ENCODE results near the gene ROBO1. TPM values are rescaled to one million over a fixed set of nuclear protein-coding genes. Genes with fewer than 3 reads are reported as not detected.
A peak's percentile ranks its signal among the peaks of the same experiment; 100 is the strongest.

The ROBO1 gene
- total and polyA plus RNA-seq, 9 donors = 26.2 to 77.2 (median 38.7) TPM

DNA sequence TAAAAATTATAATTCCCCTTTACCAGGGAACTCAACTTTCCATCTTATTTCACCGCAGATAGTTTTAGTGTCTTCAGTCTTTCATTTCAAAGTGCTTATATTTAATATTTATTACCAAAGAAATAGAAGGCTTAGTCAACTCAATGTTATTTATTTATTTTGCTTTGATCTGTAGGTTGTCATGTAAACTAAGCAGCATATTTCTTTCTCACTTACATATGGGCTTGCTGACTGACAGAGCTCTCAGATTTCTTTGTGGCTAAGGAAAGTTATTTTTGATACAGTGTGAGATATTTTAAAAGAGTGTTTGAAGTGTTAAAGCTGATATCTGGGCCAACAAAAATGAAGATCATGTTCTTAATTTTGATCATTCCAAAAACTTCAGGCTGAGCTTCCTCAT lies 331.4 kb downstream of the ROBO1 start:
- no peaks in the 10 kb centered on the region for H3K27me3 ChIP-seq (ENCODE audit: control insufficient read depth, insufficient read depth, low read length)
- H3K9me3 ChIP-seq (replicated peaks; ENCODE audit: control insufficient read depth, low read depth, low read length) = no peaks in the 10 kb centered on the region
- no peak overlapping the region for H3K27ac ChIP-seq (ENCODE audit: low read length)
- no peaks in the 10 kb centered on the region for H3K36me3 ChIP-seq (ENCODE audit: control insufficient read depth, insufficient read depth, low read length)
- no peak overlapping the region for H3K4me3 ChIP-seq (ENCODE audit: low read length)
- DNase-seq = no peak
- H3K4me1 ChIP-seq (ENCODE audit: control insufficient read depth, insufficient read depth, low read length) = no peaks in the 10 kb centered on the region
- no CpG with 5 or more reads among the region's 1 CpG for WGBS (ENCODE audit: insufficient coverage)

DNA sequence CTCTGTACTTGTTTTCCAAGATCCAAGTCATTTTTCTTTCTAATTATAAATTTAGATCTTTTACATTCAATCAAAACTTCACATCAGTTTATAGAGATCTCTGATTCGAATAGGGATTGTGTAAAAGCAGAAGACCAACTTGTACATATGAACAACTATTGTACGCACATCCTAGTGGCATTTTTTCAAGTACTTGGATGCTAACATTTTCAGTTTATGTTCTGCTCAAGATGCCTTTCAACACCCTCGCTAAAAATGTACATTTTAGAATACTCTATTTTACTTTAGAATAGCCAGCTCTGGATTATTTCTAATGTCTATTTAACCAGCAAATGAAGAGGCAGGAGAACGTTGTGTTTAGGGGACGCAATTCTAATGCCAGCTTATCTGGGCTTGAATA lies 340.7 kb downstream of the ROBO1 start:
- no peak for DNase-seq
- Histone ChIP-seq H3K36me3 (ENCODE audit: control insufficient read depth, insufficient read depth, low read length) (no peaks in the 10 kb centered on the region), H3K4me1 (ENCODE audit: control insufficient read depth, insufficient read depth, low read length) (no peaks in the 10 kb centered on the region), H3K4me3 (ENCODE audit: low read length) (no peak overlapping the region), H3K9me3 (replicated peaks; ENCODE audit: control insufficient read depth, low read depth, low read length) (no peaks in the 10 kb centered on the region), H3K27ac (ENCODE audit: low read length) (no peak overlapping the region), H3K27me3 (ENCODE audit: control insufficient read depth, insufficient read depth, low read length) (no peaks in the 10 kb centered on the region)
- WGBS (ENCODE audit: insufficient coverage) = no CpG with 5 or more reads among the region's 5 CpGs

DNA sequence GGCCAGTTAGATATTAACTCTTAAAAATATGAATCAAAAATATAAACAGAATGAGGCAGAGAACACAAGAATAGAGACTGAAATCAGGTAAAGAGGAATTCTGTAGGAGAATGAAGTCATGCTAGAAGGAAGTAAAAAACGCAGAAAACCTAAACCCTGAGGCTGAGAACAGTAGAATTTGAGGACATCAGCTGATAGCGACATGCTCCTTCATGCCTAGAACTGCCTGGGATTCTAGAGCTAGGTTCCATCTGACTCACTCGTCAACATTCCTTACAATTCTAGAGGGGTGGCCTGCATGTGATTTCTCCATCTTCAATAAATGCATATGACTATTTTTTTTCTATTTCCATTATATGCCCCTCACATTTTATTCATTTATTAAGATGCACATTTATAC lies 343.0 kb downstream of the ROBO1 start:
- 86% methylated on average over 1 of the region's 3 CpGs for WGBS (ENCODE audit: insufficient coverage)
- DNase-seq = no peak
- H3K27me3 ChIP-seq (ENCODE audit: control insufficient read depth, insufficient read depth, low read length) = no peaks in the 10 kb centered on the region
- no peaks in the 10 kb centered on the region for H3K9me3 ChIP-seq (replicated peaks; ENCODE audit: control insufficient read depth, low read depth, low read length)
- H3K36me3 ChIP-seq (ENCODE audit: control insufficient read depth, insufficient read depth, low read length) = no peaks in the 10 kb centered on the region
- no peaks in the 10 kb centered on the region for H3K4me1 ChIP-seq (ENCODE audit: control insufficient read depth, insufficient read depth, low read length)
- H3K27ac ChIP-seq (ENCODE audit: low read length) = no peak overlapping the region
- H3K4me3 ChIP-seq (ENCODE audit: low read length) = no peak overlapping the region

DNA sequence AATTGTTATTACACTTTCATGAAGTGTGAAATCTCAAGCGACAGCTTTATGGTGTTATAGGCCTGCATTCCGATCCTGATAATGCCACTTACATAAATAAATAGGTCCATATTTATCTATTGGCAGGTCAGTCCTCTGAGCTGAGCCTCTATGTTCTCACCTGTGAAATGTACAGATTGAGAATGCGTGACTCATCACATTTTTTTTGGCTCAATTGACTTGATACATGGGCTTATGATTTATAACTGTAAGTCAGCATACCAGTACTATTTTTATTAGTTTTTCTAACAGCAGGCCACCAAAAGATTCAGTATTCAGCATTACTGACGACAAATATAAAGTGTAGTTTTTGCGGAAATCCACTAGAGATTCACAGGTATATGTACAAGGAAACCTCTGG lies 344.4 kb downstream of the ROBO1 start:
- Histone ChIP-seq H3K27me3 (ENCODE audit: control insufficient read depth, insufficient read depth, low read length) (no peaks in the 10 kb centered on the region), H3K4me1 (ENCODE audit: control insufficient read depth, insufficient read depth, low read length) (no peaks in the 10 kb centered on the region), H3K4me3 (ENCODE audit: low read length) (no peak overlapping the region), H3K36me3 (ENCODE audit: control insufficient read depth, insufficient read depth, low read length) (no peaks in the 10 kb centered on the region), H3K27ac (ENCODE audit: low read length) (no peak overlapping the region), H3K9me3 (replicated peaks; ENCODE audit: control insufficient read depth, low read depth, low read length) (no peaks in the 10 kb centered on the region)
- no CpG with 5 or more reads among the region's 5 CpGs for WGBS (ENCODE audit: insufficient coverage)
- DNase-seq = no peak

DNA sequence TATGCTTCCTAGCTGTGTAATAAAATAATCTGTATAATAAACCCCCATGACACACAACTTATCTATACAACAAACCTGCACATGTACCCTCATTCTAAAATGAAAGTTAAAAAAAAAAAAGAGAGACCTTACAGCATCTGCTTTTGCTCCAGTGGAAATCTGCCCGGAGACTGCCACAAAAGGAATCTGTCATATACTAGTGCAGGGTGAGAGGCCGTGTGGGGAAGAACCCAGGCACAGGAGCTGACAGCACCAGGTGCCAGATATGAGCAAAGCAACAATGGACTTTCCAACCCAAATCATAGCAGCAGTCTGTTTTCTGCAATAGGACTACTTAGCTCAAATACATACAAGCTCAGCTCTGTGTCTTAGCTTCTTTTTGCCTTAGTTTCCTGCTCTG lies 346.5 kb downstream of the ROBO1 start:
- H3K4me3 ChIP-seq (ENCODE audit: low read length) = no peak overlapping the region
- no peaks in the 10 kb centered on the region for H3K36me3 ChIP-seq (ENCODE audit: control insufficient read depth, insufficient read depth, low read length)
- no peaks in the 10 kb centered on the region for H3K9me3 ChIP-seq (replicated peaks; ENCODE audit: control insufficient read depth, low read depth, low read length)
- WGBS (ENCODE audit: insufficient coverage) = 60% methylated on average over 2 of the region's 2 CpGs
- H3K4me1 ChIP-seq (ENCODE audit: control insufficient read depth, insufficient read depth, low read length) = no peaks in the 10 kb centered on the region
- no peak overlapping the region for H3K27ac ChIP-seq (ENCODE audit: low read length)
- no peaks in the 10 kb centered on the region for H3K27me3 ChIP-seq (ENCODE audit: control insufficient read depth, insufficient read depth, low read length)
- no peak for DNase-seq

DNA sequence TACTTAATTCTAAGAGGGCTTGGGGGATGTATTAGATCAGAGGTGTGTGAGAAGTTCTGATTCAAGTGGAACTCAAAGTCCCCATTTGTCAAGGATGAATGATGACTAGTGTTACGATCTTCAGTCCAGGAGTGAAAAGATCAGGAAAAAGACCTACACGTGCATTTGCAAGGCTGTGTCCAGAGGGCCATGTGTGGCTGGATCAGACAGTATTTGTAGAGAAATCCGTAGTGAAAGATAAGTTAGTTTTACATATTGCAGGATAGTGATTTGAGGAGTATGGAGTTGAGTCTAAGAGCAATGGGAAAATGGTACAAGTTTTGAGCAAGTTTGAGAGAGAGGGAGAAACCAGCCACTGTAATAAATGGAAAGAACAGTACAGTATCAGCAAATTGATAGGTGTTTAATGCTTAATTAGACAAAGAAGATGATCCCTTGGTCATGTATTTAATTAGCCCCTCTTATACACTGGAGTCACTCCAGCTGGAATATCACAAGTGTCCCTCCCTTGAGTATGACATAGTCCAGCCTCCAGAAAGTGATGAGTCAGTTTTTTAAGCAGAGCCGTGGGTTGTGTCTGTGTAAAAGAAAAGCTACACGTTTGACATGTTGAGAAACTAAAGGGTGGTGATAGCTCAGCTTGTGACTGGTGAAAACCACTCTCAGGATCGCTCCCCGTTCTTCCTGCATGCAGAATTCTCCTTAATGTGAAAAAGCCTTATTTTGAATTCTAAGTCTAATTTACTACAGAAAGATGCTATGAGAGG lies 348.8 kb downstream of the ROBO1 start:
- H3K9me3 ChIP-seq (replicated peaks; ENCODE audit: control insufficient read depth, low read depth, low read length) = no peaks in the 10 kb centered on the region
- 43% methylated on average over 4 of the region's 7 CpGs for WGBS (ENCODE audit: insufficient coverage)
- no peak overlapping the region for H3K4me3 ChIP-seq (ENCODE audit: low read length)
- H3K27me3 ChIP-seq (ENCODE audit: control insufficient read depth, insufficient read depth, low read length) = no peaks in the 10 kb centered on the region
- no peak for DNase-seq
- no peak overlapping the region for H3K27ac ChIP-seq (ENCODE audit: low read length)
- no peaks in the 10 kb centered on the region for H3K36me3 ChIP-seq (ENCODE audit: control insufficient read depth, insufficient read depth, low read length)
- no peaks in the 10 kb centered on the region for H3K4me1 ChIP-seq (ENCODE audit: control insufficient read depth, insufficient read depth, low read length)

DNA sequence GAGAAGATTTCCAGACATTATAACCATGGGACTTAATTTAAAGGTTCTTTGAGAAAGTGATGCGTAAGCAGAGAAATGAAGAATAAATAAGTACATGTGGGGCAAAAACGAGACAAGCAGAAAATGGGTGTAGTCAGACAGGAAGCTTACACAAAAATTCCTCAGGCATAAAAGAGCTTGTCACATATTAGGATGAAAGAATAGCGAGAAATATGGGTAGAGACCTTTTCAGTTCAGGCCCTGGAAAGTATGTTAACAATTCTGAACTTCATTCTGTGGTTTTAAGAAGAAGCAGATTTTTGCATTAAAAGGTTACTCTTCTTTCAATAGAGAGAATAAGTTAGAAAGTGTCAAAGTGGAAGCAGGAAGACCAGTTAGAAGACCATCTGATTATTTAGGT lies 352.4 kb downstream of the ROBO1 start:
- no peaks in the 10 kb centered on the region for H3K9me3 ChIP-seq (replicated peaks; ENCODE audit: control insufficient read depth, low read depth, low read length)
- H3K4me1 ChIP-seq (ENCODE audit: control insufficient read depth, insufficient read depth, low read length) = no peaks in the 10 kb centered on the region
- no peak overlapping the region for H3K27ac ChIP-seq (ENCODE audit: low read length)
- no peaks in the 10 kb centered on the region for H3K36me3 ChIP-seq (ENCODE audit: control insufficient read depth, insufficient read depth, low read length)
- H3K4me3 ChIP-seq (ENCODE audit: low read length) = no peak overlapping the region
- no peaks in the 10 kb centered on the region for H3K27me3 ChIP-seq (ENCODE audit: control insufficient read depth, insufficient read depth, low read length)
- no CpG with 5 or more reads among the region's 3 CpGs for WGBS (ENCODE audit: insufficient coverage)
- DNase-seq = no peak

DNA sequence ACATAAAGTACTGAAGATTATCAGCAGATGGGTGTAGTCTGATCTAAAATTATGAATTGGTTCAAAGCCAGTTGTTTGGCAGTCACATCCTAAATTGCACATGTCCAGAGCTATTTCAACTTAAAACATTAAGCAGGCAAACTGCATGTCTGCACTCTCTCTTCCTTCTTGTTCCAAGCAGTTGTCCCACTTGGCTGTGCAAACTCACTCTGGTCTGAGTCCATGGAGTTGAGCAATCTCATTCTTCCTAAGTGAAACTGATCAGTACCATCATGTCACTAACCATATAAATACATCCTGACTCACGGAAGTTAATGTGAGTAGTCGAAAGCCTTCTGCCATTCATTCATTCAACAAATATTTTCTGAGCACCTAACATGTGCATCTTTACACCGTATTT lies 353.0 kb downstream of the ROBO1 start:
- H3K27me3 ChIP-seq (ENCODE audit: control insufficient read depth, insufficient read depth, low read length) = no peaks in the 10 kb centered on the region
- H3K4me3 ChIP-seq (ENCODE audit: low read length) = no peak overlapping the region
- no peaks in the 10 kb centered on the region for H3K36me3 ChIP-seq (ENCODE audit: control insufficient read depth, insufficient read depth, low read length)
- no peaks in the 10 kb centered on the region for H3K4me1 ChIP-seq (ENCODE audit: control insufficient read depth, insufficient read depth, low read length)
- WGBS (ENCODE audit: insufficient coverage) = no CpG with 5 or more reads among the region's 3 CpGs
- H3K9me3 ChIP-seq (replicated peaks; ENCODE audit: control insufficient read depth, low read depth, low read length) = no peaks in the 10 kb centered on the region
- peak; percentile 91 for DNase-seq
- H3K27ac ChIP-seq (ENCODE audit: low read length) = no peak overlapping the region

DNA sequence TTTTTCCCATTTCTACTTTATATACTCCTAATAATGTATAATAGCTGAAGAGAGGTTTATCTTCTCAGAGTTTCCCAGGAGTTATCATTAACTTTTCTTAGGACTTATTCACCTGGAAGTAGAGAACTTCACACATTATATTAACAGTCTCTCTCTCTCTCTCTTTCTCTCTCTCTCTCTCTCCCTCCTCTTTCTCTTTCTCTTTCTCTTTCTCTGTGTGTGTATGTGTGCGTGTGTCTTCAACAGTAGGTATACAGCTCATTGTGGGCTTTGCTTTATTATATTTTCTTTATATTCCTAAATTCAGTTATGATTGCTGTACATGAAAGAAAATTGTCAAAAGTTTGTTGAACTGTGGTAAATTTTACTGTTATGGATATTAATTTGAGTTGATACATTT lies 353.8 kb downstream of the ROBO1 start:
- Histone ChIP-seq H3K27me3 (ENCODE audit: control insufficient read depth, insufficient read depth, low read length) (no peaks in the 10 kb centered on the region), H3K36me3 (ENCODE audit: control insufficient read depth, insufficient read depth, low read length) (no peaks in the 10 kb centered on the region), H3K9me3 (replicated peaks; ENCODE audit: control insufficient read depth, low read depth, low read length) (no peaks in the 10 kb centered on the region), H3K27ac (ENCODE audit: low read length) (no peak overlapping the region), H3K4me1 (ENCODE audit: control insufficient read depth, insufficient read depth, low read length) (no peaks in the 10 kb centered on the region), H3K4me3 (ENCODE audit: low read length) (no peak overlapping the region)
- DNase-seq = no peak
- WGBS (ENCODE audit: insufficient coverage) = no CpG with 5 or more reads among the region's 1 CpG

DNA sequence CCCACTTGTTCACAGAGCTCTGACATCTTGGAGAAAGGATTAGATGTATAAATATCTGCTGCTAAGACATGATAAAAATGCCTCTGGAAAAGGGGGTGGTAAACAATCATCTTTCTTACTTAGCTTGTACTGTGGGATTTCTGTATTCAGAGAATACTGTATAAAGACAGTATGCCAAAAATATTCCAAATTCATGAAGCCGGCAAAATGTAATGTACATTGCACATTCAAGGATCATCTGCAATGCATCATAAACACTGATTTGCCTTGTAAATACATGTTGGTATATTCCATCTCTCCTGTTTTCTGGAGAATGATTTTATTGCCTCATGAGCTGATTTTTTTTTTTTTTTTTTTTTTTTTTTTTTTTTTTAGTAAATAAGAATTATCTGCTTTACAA lies 355.3 kb downstream of the ROBO1 start:
- H3K4me3 ChIP-seq (ENCODE audit: low read length) = no peak overlapping the region
- no peaks in the 10 kb centered on the region for H3K4me1 ChIP-seq (ENCODE audit: control insufficient read depth, insufficient read depth, low read length)
- WGBS (ENCODE audit: insufficient coverage) = no CpG with 5 or more reads among the region's 1 CpG
- H3K36me3 ChIP-seq (ENCODE audit: control insufficient read depth, insufficient read depth, low read length) = no peaks in the 10 kb centered on the region
- no peak overlapping the region for H3K27ac ChIP-seq (ENCODE audit: low read length)
- DNase-seq = peak; percentile 3
- H3K27me3 ChIP-seq (ENCODE audit: control insufficient read depth, insufficient read depth, low read length) = no peaks in the 10 kb centered on the region
- H3K9me3 ChIP-seq (replicated peaks; ENCODE audit: control insufficient read depth, low read depth, low read length) = no peaks in the 10 kb centered on the region

DNA sequence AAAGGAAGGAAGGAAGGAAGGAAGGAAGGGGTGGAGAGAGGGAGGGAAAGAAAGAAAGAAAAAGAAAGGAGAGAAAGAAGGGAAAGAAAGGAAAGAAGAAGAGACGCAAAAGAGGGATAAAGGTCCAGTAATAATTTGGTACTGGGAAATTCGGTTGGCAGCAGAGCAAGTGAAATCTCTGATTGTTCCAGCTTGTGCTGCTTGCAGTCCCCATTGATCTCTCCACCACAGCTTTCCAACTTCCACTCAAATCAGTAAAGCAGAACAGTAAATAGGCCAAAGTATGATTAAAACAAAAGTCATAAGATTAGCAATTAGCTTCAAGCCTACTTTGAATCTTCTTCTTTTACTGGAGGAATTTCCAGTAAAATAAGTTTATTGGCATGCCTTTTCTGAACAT lies 357.2 kb downstream of the ROBO1 start:
- no peaks in the 10 kb centered on the region for H3K9me3 ChIP-seq (replicated peaks; ENCODE audit: control insufficient read depth, low read depth, low read length)
- whole genome bisulfite sequencing (ENCODE audit: insufficient coverage) = no CpG with 5 or more reads among the region's 2 CpGs
- H3K4me3 ChIP-seq (ENCODE audit: low read length) = no peak overlapping the region
- no peaks in the 10 kb centered on the region for H3K36me3 ChIP-seq (ENCODE audit: control insufficient read depth, insufficient read depth, low read length)
- no peak overlapping the region for H3K27ac ChIP-seq (ENCODE audit: low read length)
- no peaks in the 10 kb centered on the region for H3K4me1 ChIP-seq (ENCODE audit: control insufficient read depth, insufficient read depth, low read length)
- DNase-seq = peak; percentile 8
- H3K27me3 ChIP-seq (ENCODE audit: control insufficient read depth, insufficient read depth, low read length) = no peaks in the 10 kb centered on the region
